IPS DF 6.9 (cell line): ENCODE results near the gene LAMP1.
"Not testable (repeated sequence)": the region's sequence is repeated elsewhere in the genome, so short reads cannot be mapped to it uniquely, and the experiment has no call there.

Experiments used
- DNase-seq: peaks from one replicate; pipeline ENCODE4 v3.0.0-alpha.2; 2013; ENCODE audit warnings: low read depth, low spot score
- H3K27ac ChIP-seq: one replicate; pipeline ENCODE4 v1.5.1; 2013; ENCODE audit warnings: low read length, control low read depth
- H3K27me3 ChIP-seq: 2 replicates; pipeline ENCODE4 v1.6.1; 2013; ENCODE audit warnings: mild to moderate bottlenecking, low read length; ENCODE audit not compliant: control insufficient read depth, insufficient read depth
- H3K36me3 ChIP-seq: 2 replicates; pipeline ENCODE4 v1.6.1; 2013; ENCODE audit warnings: low read length; ENCODE audit not compliant: control insufficient read depth, insufficient read depth
- H3K4me1 ChIP-seq: 2 replicates; pipeline ENCODE4 v1.6.1; 2013; ENCODE audit warnings: low read length; ENCODE audit not compliant: control insufficient read depth, insufficient read depth
- H3K4me3 ChIP-seq: 2 replicates; pipeline ENCODE4 v1.5.1; 2013; ENCODE audit warnings: mild to moderate bottlenecking, low read length
- H3K9me3 ChIP-seq: 2 replicates; pipeline ENCODE4 v1.6.1; 2013; ENCODE audit warnings: low read length, inconsistent platforms; ENCODE audit not compliant: control insufficient read depth, insufficient read depth
- WGBS: extraction: QIAGEN DNeasy Blood & Tissue Kit; methylation state at CpG from one replicate; pipeline ENCODE4 v1.1.7; 2013; ENCODE audit warnings: mixed read lengths, missing lambda C conversion rate; ENCODE audit not compliant: insufficient read length, insufficient coverage; 5-methylcytosine and 5-hydroxymethylcytosine counted together

Gene LAMP1

GRCh38 chr13:113364901-113365582 lies 68.0 kb downstream of the LAMP1 start:
- peaks cover 5% of the 10 kb centered on the region for H3K36me3 ChIP-seq
- no CpG with 5 or more reads among the region's 41 CpGs for WGBS
- H3K4me1 ChIP-seq, result peaks cover 5% of the 10 kb centered on the region; the same call in 1 of the 2 replicates
- no peak overlapping the region for H3K27ac ChIP-seq
- H3K9me3 ChIP-seq, result no peaks in the 10 kb centered on the region
- no peak overlapping the region for H3K4me3 ChIP-seq
- no peak for DNase-seq
- no peaks in the 10 kb centered on the region for H3K27me3 ChIP-seq

DNA sequence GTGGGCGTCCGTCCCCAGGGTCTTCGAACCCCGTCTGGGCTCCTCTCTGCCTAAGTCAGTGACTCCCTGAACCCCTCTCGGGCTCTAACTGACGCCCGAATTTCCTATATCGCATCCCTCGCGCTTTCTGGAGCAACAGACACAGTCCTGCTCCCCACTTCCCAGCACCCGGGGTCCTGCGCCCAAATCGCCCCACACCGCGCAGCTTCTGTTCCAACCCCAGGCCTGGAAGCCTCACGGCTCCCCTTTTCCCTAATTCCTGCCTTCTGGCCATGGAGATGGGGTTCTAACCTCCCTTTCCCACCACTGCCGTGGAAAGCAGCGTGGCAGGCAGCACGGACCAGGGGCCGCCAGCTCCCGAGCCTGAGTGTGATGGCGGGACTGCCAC lies 68.5 kb downstream of the LAMP1 start:
- Histone ChIP-seq H3K36me3 (peaks cover under 1% of the 10 kb centered on the region; the same call in 1 of the 2 replicates), H3K9me3 (no peaks in the 10 kb centered on the region), H3K4me3 (no peak overlapping the region), H3K27ac (no peak overlapping the region), H3K27me3 (no peaks in the 10 kb centered on the region), H3K4me1 (peaks cover 5% of the 10 kb centered on the region; the same call in 1 of the 2 replicates)
- DNase-seq, result no peak
- WGBS, result no CpG with 5 or more reads among the region's 22 CpGs

DNA sequence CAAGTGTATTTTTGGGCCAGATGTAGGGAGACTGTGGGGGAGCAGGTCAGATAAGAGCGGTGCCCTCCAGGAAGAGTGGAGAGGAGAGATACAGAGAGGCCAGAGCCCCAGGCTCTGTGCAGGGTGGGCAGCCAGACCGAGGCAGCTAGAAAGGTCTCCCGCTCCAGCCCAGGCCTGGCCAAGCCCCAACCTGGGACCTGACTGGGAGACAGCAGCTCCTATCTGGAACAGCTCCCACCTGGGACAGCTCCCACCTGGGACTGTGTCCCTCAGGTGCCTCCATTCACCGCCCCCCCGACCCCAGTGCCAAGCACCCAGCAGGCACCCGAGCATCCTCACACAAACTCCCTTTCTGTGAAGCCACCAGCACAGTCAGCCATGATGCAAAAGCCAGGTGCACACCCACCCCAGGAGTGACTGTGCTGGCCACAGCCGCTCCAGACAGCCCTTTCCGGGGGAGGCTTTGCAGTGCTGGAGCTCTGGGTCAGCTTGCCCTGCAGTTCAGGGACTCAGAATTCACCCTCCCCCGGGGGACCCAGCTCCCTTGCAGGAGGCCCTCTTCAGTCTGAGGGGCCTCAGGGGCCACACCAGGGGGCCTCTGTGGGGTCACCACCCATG lies 69.0 kb downstream of the LAMP1 start:
- no peaks in the 10 kb centered on the region for H3K9me3 ChIP-seq
- peaks cover 5% of the 10 kb centered on the region; the same call in 1 of the 2 replicates for H3K4me1 ChIP-seq
- no peak for DNase-seq
- WGBS, result no CpG with 5 or more reads among the region's 9 CpGs
- H3K27ac ChIP-seq, result no peak overlapping the region
- H3K27me3 ChIP-seq, result no peaks in the 10 kb centered on the region
- H3K4me3 ChIP-seq, result no peak overlapping the region
- H3K36me3 ChIP-seq, result no peaks in the 10 kb centered on the region

DNA sequence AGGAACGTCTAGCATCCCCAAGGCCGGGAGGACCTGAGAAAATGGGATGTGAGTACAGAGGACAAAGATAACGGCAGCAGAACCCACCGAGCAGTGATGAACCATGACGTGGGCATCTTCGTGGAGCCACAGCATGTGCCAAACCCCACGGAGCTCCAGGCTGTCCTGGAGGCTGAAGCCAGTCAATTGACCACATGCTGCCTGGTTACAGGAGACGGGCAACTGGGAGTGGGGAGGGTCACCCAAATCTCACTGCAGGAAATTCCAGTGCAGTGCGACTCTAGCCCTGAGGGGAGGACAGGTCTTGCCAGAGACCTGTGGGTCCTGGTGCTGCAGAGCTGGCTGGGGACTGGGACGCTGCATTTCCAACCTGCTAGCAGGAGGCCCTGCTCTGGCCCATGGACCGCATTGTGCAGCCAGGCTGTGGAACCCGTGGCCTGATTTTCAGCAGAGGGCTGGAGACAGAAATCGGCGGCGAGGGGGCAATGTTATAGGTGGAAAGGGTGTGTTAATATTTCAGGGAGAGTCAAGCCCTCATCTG lies 70.1 kb downstream of the LAMP1 start:
- Histone ChIP-seq H3K36me3 (no peaks in the 10 kb centered on the region), H3K4me3 (no peak overlapping the region), H3K27ac (no peak overlapping the region), H3K27me3 (no peaks in the 10 kb centered on the region), H3K9me3 (no peaks in the 10 kb centered on the region), H3K4me1 (peaks cover 5% of the 10 kb centered on the region; the same call in 1 of the 2 replicates)
- no peak for DNase-seq
- WGBS, result no CpG with 5 or more reads among the region's 15 CpGs

DNA sequence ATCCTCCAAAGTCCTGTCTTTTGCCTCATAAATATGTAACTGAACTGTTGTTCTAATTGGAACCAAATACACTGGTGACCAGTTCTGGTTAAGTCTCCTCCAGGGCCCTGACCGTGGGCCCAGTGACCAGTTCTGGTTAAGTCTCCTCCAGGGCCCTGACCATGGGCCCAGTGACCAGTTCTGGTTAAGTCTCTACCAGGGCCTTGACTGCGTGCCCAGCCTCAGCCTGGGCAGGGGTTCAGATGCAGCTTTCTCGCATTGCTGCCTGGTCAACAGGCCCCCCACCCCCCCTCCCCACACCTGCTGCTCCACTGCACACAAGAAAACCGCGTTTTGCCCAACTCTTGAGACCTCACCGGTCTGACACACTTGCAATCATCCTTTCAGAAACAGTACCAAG lies 70.7 kb downstream of the LAMP1 start:
- no peak for DNase-seq
- Histone ChIP-seq H3K9me3 (no peaks in the 10 kb centered on the region; the same call in 1 of the 2 replicates), H3K4me3 (no peak overlapping the region), H3K27ac (no peak overlapping the region), H3K27me3 (no peaks in the 10 kb centered on the region), H3K36me3 (no peaks in the 10 kb centered on the region), H3K4me1 (peaks cover 5% of the 10 kb centered on the region; the same call in 1 of the 2 replicates)
- no CpG with 5 or more reads among the region's 6 CpGs for WGBS

DNA sequence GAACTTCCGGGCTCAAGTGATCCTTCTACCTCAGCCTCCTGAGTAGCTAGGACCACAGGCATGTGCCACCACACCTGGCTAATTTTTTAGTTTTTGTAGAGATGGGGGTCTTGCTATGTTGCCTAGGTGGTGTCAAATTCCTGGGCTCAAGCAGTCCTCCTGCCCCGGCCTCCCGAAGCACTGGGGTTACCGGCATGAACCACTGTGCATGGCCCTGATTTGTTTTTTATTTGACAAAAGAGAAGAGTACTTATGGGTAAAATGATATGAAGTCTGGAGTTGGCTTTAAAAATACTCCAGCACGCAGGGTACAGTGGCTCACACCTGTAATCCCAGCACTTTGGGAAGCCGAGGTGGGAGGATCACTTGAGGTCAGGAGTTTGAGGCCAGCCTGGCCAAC lies 71.3 kb downstream of the LAMP1 start:
- WGBS, result no CpG with 5 or more reads among the region's 6 CpGs
- DNase-seq, H3K4me3 ChIP-seq, H3K9me3 ChIP-seq, H3K27ac ChIP-seq, H3K4me1 ChIP-seq, H3K36me3 ChIP-seq, H3K27me3 ChIP-seq: not testable (repeated sequence)

- no peak for DNase-seq
- Histone ChIP-seq H3K36me3 (no peaks in the 10 kb centered on the region), H3K9me3 (no peaks in the 10 kb centered on the region; the same call in 1 of the 2 replicates), H3K27ac (no peak overlapping the region), H3K27me3 (no peaks in the 10 kb centered on the region), H3K4me1 (peaks cover 5% of the 10 kb centered on the region; the same call in 1 of the 2 replicates), H3K4me3 (no peak overlapping the region)
- no CpG with 5 or more reads among the region's 29 CpGs for WGBS
These were observed 72.2 kb downstream of the LAMP1 start for GRCh38 chr13:113369189-113369588.

- Histone ChIP-seq H3K36me3 (no peaks in the 10 kb centered on the region), H3K4me3 (no peak overlapping the region), H3K4me1 (peaks cover 5% of the 10 kb centered on the region; the same call in 1 of the 2 replicates), H3K27ac (no peak overlapping the region), H3K9me3 (no peaks in the 10 kb centered on the region; the same call in 1 of the 2 replicates), H3K27me3 (no peaks in the 10 kb centered on the region)
- WGBS, result no CpG with 5 or more reads among the region's 10 CpGs
- DNase-seq, result no peak
These were observed 72.8 kb downstream of the LAMP1 start for GRCh38 chr13:113369881-113370280.

- WGBS, result no CpG with 5 or more reads among the region's 13 CpGs
These were observed 74.0 kb downstream of the LAMP1 start for GRCh38 chr13:113371061-113371460.

GRCh38 chr13:113371701-113372100 lies 74.7 kb downstream of the LAMP1 start:
- DNase-seq, H3K9me3 ChIP-seq, H3K27ac ChIP-seq, H3K4me1 ChIP-seq, H3K4me3 ChIP-seq, H3K36me3 ChIP-seq, H3K27me3 ChIP-seq: not testable (repeated sequence)
- WGBS, result no CpG with 5 or more reads among the region's 3 CpGs

More at GRCh38 chr13:113371061-113371460, 74.0 kb downstream of the LAMP1 start:
- peaks cover 2% of the 10 kb centered on the region for H3K4me1 ChIP-seq
- no peaks in the 10 kb centered on the region for H3K36me3 ChIP-seq
- no peak overlapping the region for H3K4me3 ChIP-seq
- no peaks in the 10 kb centered on the region; the same call in 1 of the 2 replicates for H3K9me3 ChIP-seq
- no peak for DNase-seq
- no peaks in the 10 kb centered on the region for H3K27me3 ChIP-seq
- H3K27ac ChIP-seq, result no peak overlapping the region
